ENCODE measurements around the gene SCART1.
"Not testable (repeated sequence)": the region's sequence is repeated elsewhere in the genome, so short reads cannot be mapped to it uniquely, and the experiment has no call there.

DNA sequence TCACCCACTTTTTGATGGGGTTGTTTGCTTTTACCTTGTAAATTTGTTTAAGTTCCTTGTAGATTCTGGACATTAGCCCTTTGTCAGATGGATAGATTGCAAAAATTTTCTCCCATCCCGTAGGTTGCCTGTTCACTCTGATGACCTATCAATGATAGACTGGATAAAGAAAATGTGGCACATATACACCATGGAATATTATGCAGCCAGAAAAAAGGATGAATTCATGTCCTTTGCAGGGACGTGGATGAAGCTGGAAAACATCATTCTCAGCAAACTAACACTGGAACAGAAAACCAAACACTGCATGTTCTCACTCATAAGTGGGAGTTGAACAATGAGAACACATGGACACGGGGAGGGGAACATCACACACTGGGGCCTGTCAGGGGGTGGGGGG lies 15.5 kb downstream of the SCART1 start:
- not testable (repeated sequence) for TF ChIP-seq EZH2 (IDR thresholded peaks at IDR 0.05; ENCODE audit: insufficient read depth, poor library complexity, severe bottlenecking); EZH2phosphoT487 (IDR thresholded peaks at IDR 0.05; ENCODE audit: insufficient read depth, low read depth)
